ENCODE results near the gene SH3RF1. TPM values are rescaled to one million over a fixed set of nuclear protein-coding genes. Genes with fewer than 3 reads are reported as not detected.

The SH3RF1 gene
- total RNA-seq = 1 to 10 TPM in 1 of 5 experiments, under 1 TPM in 3, not detected in 1; 0.08 to 3.8 (median 0.50) TPM
- not detected for polyA plus RNA-seq
- not detected for total RNA-seq

- intact Hi-C loops (cut with micrococcal nuclease) = loop anchor here in 1 of 2 donors (1.0 to 5.0 kb wide), 2 partner anchors 216 to 261 kb away; partner anchors contain the start of gene CBR4
- H3K9me3 ChIP-seq (ENCODE audit: control insufficient read depth in 2 of 3, low read length in 3 of 3) = no peaks in the 10 kb centered on the region
- Mint-ChIP-seq H3K36me3 (no peaks in the 10 kb centered on the region), H3K27ac (no peak within 1 kb of the TSS), H3K9me3 (no peaks in the 10 kb centered on the region), H3K4me3 (peak within 1 kb of the TSS; percentile 46 to 88 (median 76)), H3K4me1 (peaks cover 0 to 28% (median 16%) of the 10 kb centered on the region in 7 donors), H3K27me3 (peaks cover 48 to 75% (median 61%) of the 10 kb centered on the region in 5 donors)
- POLR2A ChIA-PET = no interaction called here
- ATAC-seq (peak; percentile 68), DNase-seq (peak in 5 of 9 donors; percentile 2 to 60 (median 5))
- H3K36me3 ChIP-seq (ENCODE audit: control insufficient read depth in 2 of 3, insufficient read depth in 3 of 3, low read length in 3 of 3) = no peaks in the 10 kb centered on the region
- peaks cover 4% of the 10 kb centered on the region in 2 donors for H3K27me3 ChIP-seq (ENCODE audit: control insufficient read depth in 2 of 2, insufficient read depth in 2 of 2, low read length in 2 of 2)
- H3K4me1 ChIP-seq (ENCODE audit: control insufficient read depth in 2 of 2, insufficient read depth in 2 of 2, low read length in 2 of 2) = no peaks in the 10 kb centered on the region
- CTCF ChIA-PET = no interaction called here
- H3K27ac ChIP-seq (ENCODE audit: low read depth, low read length) = no peak within 1 kb of the TSS
- H3K4me3 ChIP-seq (ENCODE audit: low read length) = peak within 1 kb of the TSS; percentile 42
These were observed at the start of gene SH3RF1 for GRCh38 chr4:169270810-169271691. TSS of gene SH3RF1 (minus strand) at chr4:169270956. CDS start at chr4:169269212, 1,744 bp downstream.

- Histone ChIP-seq H3K4me3 (ENCODE audit: low read length) (no peak overlapping the region), H3K27me3 (ENCODE audit: control insufficient read depth in 2 of 2, insufficient read depth in 2 of 2, low read length in 2 of 2) (no peaks in the 10 kb centered on the region), H3K4me1 (ENCODE audit: control insufficient read depth in 2 of 2, insufficient read depth in 2 of 2, low read length in 2 of 2) (no peaks in the 10 kb centered on the region), H3K27ac (ENCODE audit: low read depth, low read length) (no peak overlapping the region), H3K9me3 (ENCODE audit: control insufficient read depth in 2 of 3, low read length in 3 of 3) (no peaks in the 10 kb centered on the region), H3K36me3 (ENCODE audit: control insufficient read depth in 2 of 3, insufficient read depth in 3 of 3, low read length in 3 of 3) (no peaks in the 10 kb centered on the region)
- Mint-ChIP-seq H3K27me3 (peaks cover 2 to 35% (median 11%) of the 10 kb centered on the region in 5 donors), H3K4me3 (no peak overlapping the region), H3K27ac (no peak overlapping the region), H3K9me3 (peaks cover 0 to 5% (median 0%) of the 10 kb centered on the region in 11 donors), H3K4me1 (no peaks in the 10 kb centered on the region), H3K36me3 (no peaks in the 10 kb centered on the region)
- DNase-seq = no peak
- ATAC-seq = no peak
- ChIA-PET CTCF (no interaction called here), POLR2A (no interaction called here)
- intact Hi-C loops (cut with micrococcal nuclease) = no loop called here
These were observed 45.0 kb upstream of the SH3RF1 start for GRCh38 chr4:169315530-169316343.

- no peaks in the 10 kb centered on the region for H3K4me1 ChIP-seq (ENCODE audit: control insufficient read depth in 2 of 2, insufficient read depth in 2 of 2, low read length in 2 of 2)
- H3K36me3 Mint-ChIP-seq = no peaks in the 10 kb centered on the region
- intact Hi-C loops (cut with micrococcal nuclease) = no loop called here
These were observed 44.1 kb upstream of the SH3RF1 start for GRCh38 chr4:169314906-169315305.

GRCh38 chr4:169313732-169314131 lies 43.0 kb upstream of the SH3RF1 start:
- peaks cover 0 to 3% (median 0%) of the 10 kb centered on the region in 11 donors for H3K9me3 Mint-ChIP-seq

More at GRCh38 chr4:169314906-169315305, 44.1 kb upstream of the SH3RF1 start:
- DNase-seq (no peak), ATAC-seq (no peak)
- POLR2A ChIA-PET = no interaction called here
- H3K9me3 Mint-ChIP-seq = peaks cover 0 to 3% (median 0%) of the 10 kb centered on the region in 11 donors
- Histone ChIP-seq H3K4me3 (ENCODE audit: low read length) (no peak overlapping the region), H3K36me3 (ENCODE audit: control insufficient read depth in 2 of 3, insufficient read depth in 3 of 3, low read length in 3 of 3) (no peaks in the 10 kb centered on the region), H3K27me3 (ENCODE audit: control insufficient read depth in 2 of 2, insufficient read depth in 2 of 2, low read length in 2 of 2) (no peaks in the 10 kb centered on the region), H3K27ac (ENCODE audit: low read depth, low read length) (no peak overlapping the region), H3K9me3 (ENCODE audit: control insufficient read depth in 2 of 3, low read length in 3 of 3) (no peaks in the 10 kb centered on the region)
- CTCF ChIA-PET = no interaction called here
- no peak overlapping the region for H3K27ac Mint-ChIP-seq
- H3K4me3 Mint-ChIP-seq = no peak overlapping the region
- H3K4me1 Mint-ChIP-seq = no peaks in the 10 kb centered on the region
- peaks cover 2 to 35% (median 10%) of the 10 kb centered on the region in 5 donors for H3K27me3 Mint-ChIP-seq

GRCh38 chr4:169312690-169313422 lies 42.1 kb upstream of the SH3RF1 start:
- H3K4me3 Mint-ChIP-seq = no peak overlapping the region
- Histone ChIP-seq H3K27me3 (ENCODE audit: control insufficient read depth in 2 of 2, insufficient read depth in 2 of 2, low read length in 2 of 2) (no peaks in the 10 kb centered on the region), H3K4me1 (ENCODE audit: control insufficient read depth in 2 of 2, insufficient read depth in 2 of 2, low read length in 2 of 2) (no peaks in the 10 kb centered on the region), H3K9me3 (ENCODE audit: control insufficient read depth in 2 of 3, low read length in 3 of 3) (no peaks in the 10 kb centered on the region), H3K36me3 (ENCODE audit: control insufficient read depth in 2 of 3, insufficient read depth in 3 of 3, low read length in 3 of 3) (no peaks in the 10 kb centered on the region), H3K4me3 (ENCODE audit: low read length) (no peak overlapping the region), H3K27ac (ENCODE audit: low read depth, low read length) (no peak overlapping the region)
- POLR2A ChIA-PET = no interaction called here
- peaks cover 0 to 3% (median 0%) of the 10 kb centered on the region in 11 donors for H3K9me3 Mint-ChIP-seq
- no peak for DNase-seq
- no peaks in the 10 kb centered on the region for H3K4me1 Mint-ChIP-seq
- no peaks in the 10 kb centered on the region for H3K36me3 Mint-ChIP-seq
- H3K27ac Mint-ChIP-seq = no peak overlapping the region
- intact Hi-C loops (cut with micrococcal nuclease) = no loop called here
- CTCF ChIA-PET = interaction anchor here (0.6 kb wide), 1 partner anchor 11 kb away, joined by 3 read pairs; no protein-coding TSS in a partner anchor
- H3K27me3 Mint-ChIP-seq = peaks cover 2 to 22% (median 7%) of the 10 kb centered on the region in 5 donors
- ATAC-seq = no peak

More at GRCh38 chr4:169313732-169314131, 43.0 kb upstream of the SH3RF1 start:
- Histone ChIP-seq H3K4me3 (ENCODE audit: low read length) (no peak overlapping the region), H3K27me3 (ENCODE audit: control insufficient read depth in 2 of 2, insufficient read depth in 2 of 2, low read length in 2 of 2) (no peaks in the 10 kb centered on the region), H3K4me1 (ENCODE audit: control insufficient read depth in 2 of 2, insufficient read depth in 2 of 2, low read length in 2 of 2) (no peaks in the 10 kb centered on the region), H3K9me3 (ENCODE audit: control insufficient read depth in 2 of 3, low read length in 3 of 3) (no peaks in the 10 kb centered on the region), H3K27ac (ENCODE audit: low read depth, low read length) (no peak overlapping the region), H3K36me3 (ENCODE audit: control insufficient read depth in 2 of 3, insufficient read depth in 3 of 3, low read length in 3 of 3) (no peaks in the 10 kb centered on the region)
- peaks cover 2 to 31% (median 7%) of the 10 kb centered on the region in 5 donors for H3K27me3 Mint-ChIP-seq
- ChIA-PET POLR2A (no interaction called here), CTCF (no interaction called here)
- no peak overlapping the region for H3K4me3 Mint-ChIP-seq
- H3K36me3 Mint-ChIP-seq = no peaks in the 10 kb centered on the region
- no peak overlapping the region for H3K27ac Mint-ChIP-seq
- ATAC-seq (no peak), DNase-seq (no peak)
- no peaks in the 10 kb centered on the region for H3K4me1 Mint-ChIP-seq
- intact Hi-C loops (cut with micrococcal nuclease) = no loop called here

- CTCF ChIA-PET = no interaction called here
- H3K27ac Mint-ChIP-seq = no peak overlapping the region
- no peak overlapping the region for H3K4me3 Mint-ChIP-seq
- peak; percentile 63 for ATAC-seq
- H3K9me3 ChIP-seq (ENCODE audit: control insufficient read depth in 2 of 3, low read length in 3 of 3) = no peaks in the 10 kb centered on the region
- H3K4me1 Mint-ChIP-seq = no peaks in the 10 kb centered on the region
- H3K27ac ChIP-seq (ENCODE audit: low read depth, low read length) = no peak overlapping the region
- intact Hi-C loops (cut with micrococcal nuclease) = no loop called here
- no peaks in the 10 kb centered on the region for H3K4me1 ChIP-seq (ENCODE audit: control insufficient read depth in 2 of 2, insufficient read depth in 2 of 2, low read length in 2 of 2)
- no peaks in the 10 kb centered on the region for H3K36me3 Mint-ChIP-seq
- no peaks in the 10 kb centered on the region for H3K36me3 ChIP-seq (ENCODE audit: control insufficient read depth in 2 of 3, insufficient read depth in 3 of 3, low read length in 3 of 3)
- H3K9me3 Mint-ChIP-seq = peaks cover 0 to 3% (median 0%) of the 10 kb centered on the region in 11 donors
- peak in 1 of 9 donors; percentile 2 for DNase-seq
- peaks cover under 1 to 18% (median 6%) of the 10 kb centered on the region in 5 donors for H3K27me3 Mint-ChIP-seq
- H3K27me3 ChIP-seq (ENCODE audit: control insufficient read depth in 2 of 2, insufficient read depth in 2 of 2, low read length in 2 of 2) = no peaks in the 10 kb centered on the region
- POLR2A ChIA-PET = no interaction called here
- H3K4me3 ChIP-seq (ENCODE audit: low read length) = no peak overlapping the region
These were observed 41.0 kb upstream of the SH3RF1 start for GRCh38 chr4:169311643-169312365.
